GM03348 (cell line): ENCODE results near the gene AHCY.
A peak's percentile ranks its signal among the peaks of the same experiment; 100 is the strongest.
"Not testable (repeated sequence)": the region's sequence is repeated elsewhere in the genome, so short reads cannot be mapped to it uniquely, and the experiment has no call there.

Experiments used
- DNase-seq: peaks from one replicate; pipeline ENCODE4 v3.0.0; 2012; ENCODE audit warnings: low spot score

Gene AHCY

GRCh38 chr20:34254979-34255378, 48.2 kb downstream of the AHCY start:
- no peak for DNase-seq

- not testable (repeated sequence) for DNase-seq
Observed at GRCh38 chr20:34252431-34253086, 50.6 kb downstream of the AHCY start.

GRCh38 chr20:34251619-34252018, 51.5 kb downstream of the AHCY start:
- DNase-seq = no peak

GRCh38 chr20:34250005-34250404, 53.1 kb downstream of the AHCY start:
- no peak for DNase-seq

GRCh38 chr20:34249291-34249690, 53.9 kb downstream of the AHCY start:
- DNase-seq = peak; percentile 31

GRCh38 chr20:34246126-34246626, 57.0 kb downstream of the AHCY start:
- no peak for DNase-seq

- no peak for DNase-seq
Observed at GRCh38 chr20:34243377-34243776, 59.8 kb downstream of the AHCY start.

- no peak for DNase-seq
Observed at GRCh38 chr20:34242879-34243278, 60.3 kb downstream of the AHCY start.

- not testable (repeated sequence) for DNase-seq
Observed at GRCh38 chr20:34242015-34242414, 61.1 kb downstream of the AHCY start.

GRCh38 chr20:34240693-34241615, 62.2 kb downstream of the AHCY start, which contains the start of gene ASIP:
TSS of gene ASIP (plus strand) at chr20:34241423. CDS start at chr20:34260375, 18,952 bp downstream.
- DNase-seq = no peak

- DNase-seq = no peak
Observed at GRCh38 chr20:34240121-34240520, 63.0 kb downstream of the AHCY start.

GRCh38 chr20:34237942-34238341, 65.2 kb downstream of the AHCY start:
- no peak for DNase-seq

- no peak for DNase-seq
Observed at GRCh38 chr20:34235875-34236274, 67.3 kb downstream of the AHCY start.

GRCh38 chr20:34233687-34234086, 69.5 kb downstream of the AHCY start:
- DNase-seq = no peak

- DNase-seq = no peak
Observed at GRCh38 chr20:34232494-34233087, 70.6 kb downstream of the AHCY start.

GRCh38 chr20:34231634-34232033, 71.5 kb downstream of the AHCY start:
- DNase-seq = no peak
